H9 (cell line): ENCODE measurements around the gene TEKT5. TPM values are rescaled to one million over a fixed set of nuclear protein-coding genes. Genes with fewer than 3 reads are reported as not detected.
"Not testable (repeated sequence)": the region's sequence is repeated elsewhere in the genome, so short reads cannot be mapped to it uniquely, and the experiment has no call there.

Source experiments
- DNase-seq: peaks from one replicate; pipeline ENCODE4 v3.0.0-alpha.2; 2017
- H2AFZ ChIP-seq: one replicate; pipeline ENCODE4 v1.6.1; 2013; ENCODE audit warnings: mild to moderate bottlenecking, low read length, control low read depth, moderate library complexity
- H2AK5ac ChIP-seq: 2 replicates; pipeline ENCODE4 v1.6.1; 2013; ENCODE audit warnings: low read length, control low read depth, mixed read lengths; ENCODE audit not compliant: insufficient read length
- H2BK120ac ChIP-seq: one replicate; pipeline ENCODE4 v1.6.1; 2013; ENCODE audit warnings: low read depth, mild to moderate bottlenecking, low read length, control low read depth, inconsistent platforms; ENCODE audit not compliant: poor library complexity, severe bottlenecking
- H2BK12ac ChIP-seq: 2 replicates; pipeline ENCODE4 v1.6.1; 2013; ENCODE audit warnings: low read length, control low read depth, mixed read lengths, low read depth; ENCODE audit not compliant: insufficient read length
- H2BK15ac ChIP-seq: 2 replicates; pipeline ENCODE4 v1.6.1; 2013; ENCODE audit warnings: low read depth, low read length, control low read depth
- H2BK20ac ChIP-seq: one replicate; pipeline ENCODE4 v1.6.1; 2013; ENCODE audit warnings: low read depth, mild to moderate bottlenecking, low read length, control low read depth, inconsistent platforms; ENCODE audit not compliant: poor library complexity, severe bottlenecking
- H2BK5ac ChIP-seq: 2 replicates; pipeline ENCODE4 v1.6.1; 2013; ENCODE audit warnings: low read length, control low read depth, mixed read lengths; ENCODE audit not compliant: insufficient read length
- H3K14ac ChIP-seq: 2 replicates; pipeline ENCODE4 v1.6.1; 2013; ENCODE audit warnings: low read length, control low read depth; ENCODE audit not compliant: insufficient read depth
- H3K18ac ChIP-seq: 2 replicates; pipeline ENCODE4 v1.6.1; 2013; ENCODE audit warnings: low read depth, mild to moderate bottlenecking, mixed read lengths, low read length, control low read depth; ENCODE audit not compliant: insufficient read length
- H3K23ac ChIP-seq: 2 replicates; pipeline ENCODE4 v1.6.1; 2013; ENCODE audit warnings: low read length, control low read depth, mixed read lengths, low read depth; ENCODE audit not compliant: insufficient read length
- H3K23me2 ChIP-seq: 2 replicates; pipeline ENCODE4 v1.6.1; 2013; ENCODE audit warnings: low read depth, mild to moderate bottlenecking, mixed read lengths, low read length, control low read depth; ENCODE audit not compliant: insufficient read length, poor library complexity, severe bottlenecking
- H3K27ac ChIP-seq: 2 replicates; pipeline ENCODE4 v1.5.1; 2013; ENCODE audit warnings: low read length, control low read depth, mixed read lengths, low read depth; ENCODE audit not compliant: insufficient read length
- H3K27me3 ChIP-seq: 2 replicates; pipeline ENCODE4 v1.6.1; 2013; ENCODE audit warnings: low read length, control low read depth, inconsistent platforms; ENCODE audit not compliant: insufficient read depth
- H3K4ac ChIP-seq: 2 replicates; pipeline ENCODE4 v1.6.1; 2013; ENCODE audit warnings: low read depth, mild to moderate bottlenecking, control low read depth, inconsistent platforms, low read length, moderate library complexity
- H3K4me1 ChIP-seq: 2 replicates; pipeline ENCODE4 v1.6.1; 2013; ENCODE audit warnings: low read length, control low read depth, inconsistent platforms; ENCODE audit not compliant: insufficient read depth
- H3K4me2 ChIP-seq: 2 replicates; pipeline ENCODE4 v1.6.1; 2013; ENCODE audit warnings: low read length, control low read depth, mixed read lengths; ENCODE audit not compliant: insufficient read length, insufficient read depth
- H3K56ac ChIP-seq: 2 replicates; pipeline ENCODE4 v1.6.1; 2013; ENCODE audit warnings: low read depth, mild to moderate bottlenecking, mixed read lengths, low read length, control low read depth; ENCODE audit not compliant: insufficient read length
- H3K79me1 ChIP-seq: 2 replicates; pipeline ENCODE4 v1.6.1; 2013; ENCODE audit warnings: low read depth, mild to moderate bottlenecking, moderate library complexity, low read length, control low read depth, inconsistent platforms; ENCODE audit not compliant: insufficient read depth, poor library complexity, severe bottlenecking
- H3K79me2 ChIP-seq: 2 replicates; pipeline ENCODE4 v1.6.1; 2013; ENCODE audit warnings: low read length, control low read depth, inconsistent platforms; ENCODE audit not compliant: insufficient read depth
- H3K9ac ChIP-seq: 2 replicates; pipeline ENCODE4 v1.6.1; 2013; ENCODE audit warnings: low read length, control low read depth, mixed read lengths; ENCODE audit not compliant: insufficient read length; ENCODE audit errors: extremely low read depth
- H3K9me3 ChIP-seq: one replicate; pipeline ENCODE4 v1.6.1; 2013; ENCODE audit warnings: low read depth, low read length, inconsistent platforms; ENCODE audit not compliant: control insufficient read depth
- H3T11ph ChIP-seq: one replicate; pipeline ENCODE4 v1.6.1; 2013; ENCODE audit warnings: mild to moderate bottlenecking, low read length, control low read depth, inconsistent platforms
- H4K20me1 ChIP-seq: one replicate; pipeline ENCODE4 v1.6.1; 2013; ENCODE audit not compliant: control insufficient read depth, insufficient read length, insufficient read depth
- H4K5ac ChIP-seq: 2 replicates; pipeline ENCODE4 v1.6.1; 2013; ENCODE audit warnings: low read depth, mild to moderate bottlenecking, mixed read lengths, low read length, control low read depth; ENCODE audit not compliant: insufficient read length
- H4K8ac ChIP-seq: replicated peaks from 2 replicates; pipeline ENCODE4 v1.6.1; 2013; ENCODE audit warnings: low read length, control low read depth, mixed read lengths, low read depth; ENCODE audit not compliant: insufficient read length
- H4K91ac ChIP-seq: 2 replicates; pipeline ENCODE4 v1.6.1; 2013; ENCODE audit warnings: low read depth, mild to moderate bottlenecking, moderate library complexity, mixed read lengths, low read length, control low read depth; ENCODE audit not compliant: insufficient read length
- H3K27ac Mint-ChIP-seq, 3 experiments: 2 replicates in 2 of 3; 3 replicates in 1 of 3; pipeline ENCODE4 v1.8.0; 2020 to 2021; ENCODE audit warnings: mixed read lengths in 3 of 3, mild to moderate bottlenecking in 1 of 3, moderate library complexity in 1 of 3
- H3K27me3 Mint-ChIP-seq: 2 replicates; pipeline ENCODE4 v1.8.0; 2021; ENCODE audit warnings: low read depth, mild to moderate bottlenecking, moderate library complexity, mixed read lengths
- H3K36me3 Mint-ChIP-seq, 3 experiments: 2 replicates in 2 of 3; 3 replicates in 1 of 3; pipeline ENCODE4 v1.8.0; 2020 to 2021; ENCODE audit warnings: low read depth in 3 of 3, mixed read lengths in 3 of 3; ENCODE audit not compliant: insufficient read depth in 1 of 3
- H3K4me1 Mint-ChIP-seq, 2 experiments: 2 replicates each; pipeline ENCODE4 v1.8.0; 2020; ENCODE audit warnings: mixed read lengths in 2 of 2
- H3K4me3 Mint-ChIP-seq, 2 experiments: 2 replicates in 1 of 2; 3 replicates in 1 of 2; pipeline ENCODE4 v1.8.0; 2020 to 2021; ENCODE audit warnings: mild to moderate bottlenecking in 2 of 2, mixed read lengths in 2 of 2, moderate library complexity in 1 of 2
- H3K9me3 Mint-ChIP-seq, 2 experiments: 2 replicates in 1 of 2; 3 replicates in 1 of 2; pipeline ENCODE4 v1.8.0; 2020; ENCODE audit warnings: mild to moderate bottlenecking in 2 of 2, mixed read lengths in 2 of 2, moderate library complexity in 1 of 2
- CTCF ChIP-seq: fragments of 200-600 bp; sonication (generic); conservative IDR thresholded peaks from 3 replicates; pipeline ENCODE4 v1.8.0; 2021; ENCODE audit warnings: antibody characterized with exemption, mild to moderate bottlenecking
- WGBS: extraction: QIAGEN DNeasy Blood & Tissue Kit; methylation state at CpG from one replicate; pipeline ENCODE4 v1.1.7; 2013; ENCODE audit warnings: missing lambda C conversion rate, low lambda C conversion rate, mixed read lengths; ENCODE audit not compliant: insufficient read length; ENCODE audit errors: extremely low coverage; 5-methylcytosine and 5-hydroxymethylcytosine counted together
- total RNA-seq: library from RNA; stranded (reverse); gene quantifications from 2 replicates; pipeline ENCODE4 v1.2.1, GENCODE V29; 2021

The TEKT5 gene
- total RNA-seq, 1 experiment from 2014 or later = 0.31 TPM

DNA sequence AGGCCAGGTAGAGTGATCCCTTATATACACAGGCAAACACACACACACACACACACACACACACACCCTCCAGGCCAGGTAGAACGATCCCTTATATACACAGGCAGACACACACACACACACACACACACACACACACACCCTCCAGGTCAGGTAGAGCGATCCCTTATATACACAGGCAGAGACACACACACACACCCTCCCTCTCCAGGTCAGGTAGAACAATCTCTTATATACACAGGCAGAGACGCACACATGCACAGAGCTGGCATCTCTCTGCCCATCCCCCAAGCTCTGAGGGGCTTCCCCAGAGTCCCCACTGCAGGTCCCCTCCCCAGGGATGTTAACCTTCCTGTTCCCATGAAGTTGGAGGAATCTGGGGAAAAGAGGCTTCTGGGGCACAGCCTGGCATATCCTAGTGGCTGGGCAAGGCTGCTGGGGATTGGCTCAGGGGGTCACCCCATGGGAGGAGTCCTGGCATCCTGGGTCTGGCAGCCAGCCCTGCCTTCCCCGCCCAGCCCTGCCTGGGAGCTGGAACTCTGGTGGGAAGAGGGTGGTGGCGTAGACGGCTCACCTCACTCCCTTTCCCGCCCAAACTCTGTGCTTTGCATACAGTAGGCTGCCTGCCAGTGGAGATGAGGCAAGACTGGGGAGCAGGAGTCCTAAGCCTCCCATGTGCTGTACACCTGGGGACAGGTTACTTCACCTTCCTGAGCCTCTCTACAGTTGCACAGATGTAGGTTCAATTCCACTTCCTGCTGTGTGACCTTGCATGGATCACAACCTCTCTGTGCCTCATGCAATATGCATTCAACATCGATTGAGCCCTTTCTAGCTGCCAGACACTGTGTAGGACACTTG is 41.8 kb downstream of the TEKT5 start:
- TF ChIP-seq CTCF = no peak
- no peak overlapping the region for H2BK12ac ChIP-seq
- H3K79me2 ChIP-seq = no peaks in the 10 kb centered on the region
- H4K20me1 ChIP-seq = no peaks in the 10 kb centered on the region
- no peak overlapping the region for H3K56ac ChIP-seq
- no peak overlapping the region for H3K23ac ChIP-seq
- no peak overlapping the region for H3K9ac ChIP-seq
- peak; percentile 64 for DNase-seq
- H3K9me3 Mint-ChIP-seq = no peaks in the 10 kb centered on the region
- H3K27me3 Mint-ChIP-seq = 0 out of 2 replicates have a peak, but pooled peaks cover 2% of the 10 kb centered on the region
- peak overlapping the region in 1 of 3 experiments; percentile 67; a peak in 1 of 7 replicates for H3K27ac Mint-ChIP-seq
- H4K91ac ChIP-seq = no peak overlapping the region
- no peak overlapping the region for H3K4me3 Mint-ChIP-seq
- no peak overlapping the region for H3T11ph ChIP-seq
- H2BK15ac ChIP-seq = no peak overlapping the region
- no peaks in the 10 kb centered on the region; the same call in 1 of the 2 replicates for H3K4me1 ChIP-seq
- H2BK20ac ChIP-seq = no peak overlapping the region
- H3K14ac ChIP-seq = no peak overlapping the region; the same call in 1 of the 2 replicates
- H3K79me1 ChIP-seq = no peaks in the 10 kb centered on the region
- no peak overlapping the region for H4K8ac ChIP-seq
- H3K4me1 Mint-ChIP-seq = peaks cover 2 to 9% of the 10 kb centered on the region in 2 experiments; a peak in 2 of 4 replicates
- H4K5ac ChIP-seq = no peak overlapping the region
- no CpG with 5 or more reads among the region's 8 CpGs for WGBS
- H2BK120ac ChIP-seq = no peak overlapping the region
- H3K4ac ChIP-seq = no peak overlapping the region
- no peaks in the 10 kb centered on the region for H3K27me3 ChIP-seq
- H3K4me2 ChIP-seq = no peak overlapping the region
- no peaks in the 10 kb centered on the region for H3K23me2 ChIP-seq
- no peak overlapping the region for H2BK5ac ChIP-seq
- H2AK5ac ChIP-seq = no peak overlapping the region
- H3K9me3 ChIP-seq = no peaks in the 10 kb centered on the region
- no peak overlapping the region for H2AFZ ChIP-seq
- no peak overlapping the region for H3K27ac ChIP-seq
- H3K36me3 Mint-ChIP-seq = no peaks in the 10 kb centered on the region; a peak in 1 of 7 replicates
- H3K18ac ChIP-seq = no peak overlapping the region

DNA sequence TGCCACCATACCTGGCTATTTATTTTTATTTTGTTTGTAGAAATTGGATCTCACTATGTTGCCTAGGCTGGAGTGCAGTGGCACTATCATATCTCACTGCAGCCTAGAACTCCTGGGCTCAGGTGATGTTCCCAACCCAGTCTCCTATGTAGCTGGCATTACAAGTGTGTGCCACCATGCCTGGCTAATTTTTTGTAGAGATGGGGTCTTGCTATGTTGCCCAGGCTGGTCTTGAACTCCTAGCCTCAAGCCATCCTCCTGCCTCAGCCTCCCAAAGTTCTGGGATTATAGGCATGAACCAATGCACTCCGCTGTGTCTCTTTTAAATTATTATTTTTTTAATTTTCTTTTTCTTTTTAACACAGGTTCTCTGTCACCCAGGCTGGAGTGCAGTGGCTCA is 45.6 kb downstream of the TEKT5 start:
- H3K56ac ChIP-seq, H3K27ac ChIP-seq, H4K8ac ChIP-seq, H3K9ac ChIP-seq, H2BK5ac ChIP-seq, H3K23ac ChIP-seq, H3K18ac ChIP-seq, H2BK20ac ChIP-seq, H3T11ph ChIP-seq, H2BK120ac ChIP-seq, H3K27me3 Mint-ChIP-seq, H3K4ac ChIP-seq, H2AK5ac ChIP-seq, H2AFZ ChIP-seq, H3K79me2 ChIP-seq, H4K5ac ChIP-seq, H3K4me3 Mint-ChIP-seq, H3K27me3 ChIP-seq, H3K36me3 Mint-ChIP-seq, DNase-seq, H4K20me1 ChIP-seq, H3K14ac ChIP-seq, H3K9me3 Mint-ChIP-seq, H2BK15ac ChIP-seq, H3K4me2 ChIP-seq, H3K27ac Mint-ChIP-seq, H3K9me3 ChIP-seq, H4K91ac ChIP-seq, H3K4me1 ChIP-seq, H2BK12ac ChIP-seq, H3K79me1 ChIP-seq, H3K23me2 ChIP-seq: not testable (repeated sequence)
- WGBS = no CpG with 5 or more reads among the region's 1 CpG
- peaks cover 11 to 13% of the 10 kb centered on the region in 2 experiments for H3K4me1 Mint-ChIP-seq
